DMS153 (cell line): Measurements from ENCODE around the gene A2M.
"Not testable (repeated sequence)": the region's sequence is repeated elsewhere in the genome, so short reads cannot be mapped to it uniquely, and the experiment has no call there.

Experiments
- DNase-seq: peaks from one replicate; lab custom pipeline; 2025; lab: John Stamatoyannopoulos, UW

The A2M gene

DNA sequence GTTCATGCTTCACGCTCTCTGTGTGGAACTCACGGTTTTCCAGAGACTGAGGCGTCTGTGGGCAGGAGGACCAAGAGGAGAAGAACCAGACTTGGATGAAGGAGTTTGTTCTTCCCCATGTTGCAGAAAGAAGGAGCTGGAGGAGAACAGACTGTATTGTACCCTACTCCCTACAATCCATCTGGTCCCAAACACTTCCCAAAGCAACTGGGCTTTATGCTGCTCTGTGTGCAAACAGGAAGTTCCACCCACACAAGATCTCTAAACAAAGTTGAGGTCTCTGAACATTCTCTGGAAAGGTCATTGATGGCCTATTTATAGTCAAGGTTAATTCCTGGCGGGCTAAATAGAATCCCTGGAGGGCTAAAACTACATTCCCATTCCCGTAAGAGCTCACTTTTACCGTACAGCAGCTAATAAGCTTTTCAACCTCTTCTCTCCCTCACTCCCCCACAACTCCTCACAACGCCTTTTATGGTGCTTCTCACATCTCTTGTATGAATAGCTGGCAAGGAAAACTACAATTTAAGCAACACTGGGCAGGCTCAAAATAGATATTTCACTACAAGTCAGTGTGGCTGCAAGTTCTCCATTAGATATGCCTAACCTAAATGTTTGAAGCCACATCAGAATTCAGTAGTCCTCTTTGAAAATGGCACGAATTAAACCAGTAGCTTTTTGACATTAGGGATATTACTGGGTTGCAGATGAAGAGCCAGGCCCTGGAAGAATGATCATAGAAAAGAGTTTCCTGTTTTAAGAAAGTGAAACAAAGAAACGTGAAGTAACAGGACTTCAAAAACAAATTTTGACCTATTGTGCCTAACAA, at the start of gene A2M:
TSS of gene A2M (minus strand) at position 189 of the 829 bp plus-strand sequence. CDS start at position 119, 70 bp downstream.
- no peak for DNase-seq

- no peak for DNase-seq
Observed at GRCh38 chr12:9163392-9163791, 47.7 kb upstream of the A2M start.

GRCh38 chr12:9156119-9156518, 40.4 kb upstream of the A2M start:
- no peak for DNase-seq

- DNase-seq: no peak
Observed at GRCh38 chr12:9149372-9149771, 33.7 kb upstream of the A2M start.

GRCh38 chr12:9148926-9149325, 33.2 kb upstream of the A2M start:
- DNase-seq: no peak

DNA sequence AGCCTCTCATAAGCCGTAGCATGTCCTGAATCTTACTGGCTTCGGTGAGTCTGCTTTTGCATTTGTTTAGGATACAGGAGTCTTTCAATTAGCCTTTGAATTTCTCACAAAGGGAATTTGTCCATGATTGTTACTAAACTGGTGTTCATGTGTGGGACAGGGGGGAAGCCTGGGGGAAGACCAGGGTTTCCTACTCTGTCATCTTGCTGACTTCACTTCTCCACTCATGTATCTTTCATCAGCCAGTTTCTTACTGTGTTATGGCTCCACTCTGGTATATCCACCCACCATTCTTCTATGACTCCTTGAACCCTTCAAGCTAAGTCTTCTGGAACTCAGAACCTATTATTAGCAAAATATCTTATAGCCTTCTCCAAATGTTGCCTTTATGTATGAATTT, 31.7 kb upstream of the A2M start:
- no peak for DNase-seq

- no peak for DNase-seq
Observed at GRCh38 chr12:9144730-9145106, 29.0 kb upstream of the A2M start.

- no peak for DNase-seq
Observed at GRCh38 chr12:9143929-9144729, 28.4 kb upstream of the A2M start.

DNA sequence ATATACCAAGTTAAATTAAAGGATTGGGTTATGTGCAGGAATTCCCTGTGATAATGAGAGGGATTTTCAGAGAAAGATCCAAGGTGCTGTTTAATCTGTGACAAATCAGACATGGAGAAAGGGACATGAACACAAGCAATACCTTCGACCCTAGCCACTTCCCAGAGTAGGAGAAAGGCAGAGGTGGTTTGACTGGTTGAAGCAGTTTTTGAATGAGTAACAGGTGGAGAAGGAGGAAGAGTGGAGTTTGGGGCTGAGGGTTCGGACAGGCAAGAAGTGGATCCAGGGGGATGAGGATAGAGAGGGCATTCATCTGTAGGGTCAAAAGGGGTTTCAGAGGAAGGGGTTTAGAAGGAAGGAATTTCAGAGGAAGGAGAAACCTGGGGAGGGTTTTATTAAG, 27.4 kb upstream of the A2M start:
- no peak for DNase-seq

GRCh38 chr12:9139588-9140290, 24.0 kb upstream of the A2M start:
- not testable (repeated sequence) for DNase-seq

DNA sequence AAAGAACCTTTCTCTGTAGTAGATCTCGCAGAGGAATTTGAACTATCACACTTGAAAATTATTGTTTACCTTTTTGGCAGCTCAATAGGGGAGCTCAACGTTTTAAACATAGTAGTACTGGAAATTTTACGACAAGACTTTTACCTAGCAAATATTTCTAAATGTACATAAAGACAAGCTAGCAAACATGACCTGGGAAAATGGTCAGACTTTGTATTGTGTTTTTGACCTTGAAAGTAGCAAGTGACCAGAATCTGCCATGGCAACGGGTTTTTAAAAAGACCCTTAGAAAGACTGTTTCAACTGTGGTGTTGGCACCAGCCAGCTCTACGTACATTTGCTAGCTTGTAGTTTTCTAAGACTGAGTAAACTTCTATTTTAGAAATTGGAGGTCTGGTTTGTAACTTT, 20.2 kb upstream of the A2M start:
- no peak for DNase-seq

DNA sequence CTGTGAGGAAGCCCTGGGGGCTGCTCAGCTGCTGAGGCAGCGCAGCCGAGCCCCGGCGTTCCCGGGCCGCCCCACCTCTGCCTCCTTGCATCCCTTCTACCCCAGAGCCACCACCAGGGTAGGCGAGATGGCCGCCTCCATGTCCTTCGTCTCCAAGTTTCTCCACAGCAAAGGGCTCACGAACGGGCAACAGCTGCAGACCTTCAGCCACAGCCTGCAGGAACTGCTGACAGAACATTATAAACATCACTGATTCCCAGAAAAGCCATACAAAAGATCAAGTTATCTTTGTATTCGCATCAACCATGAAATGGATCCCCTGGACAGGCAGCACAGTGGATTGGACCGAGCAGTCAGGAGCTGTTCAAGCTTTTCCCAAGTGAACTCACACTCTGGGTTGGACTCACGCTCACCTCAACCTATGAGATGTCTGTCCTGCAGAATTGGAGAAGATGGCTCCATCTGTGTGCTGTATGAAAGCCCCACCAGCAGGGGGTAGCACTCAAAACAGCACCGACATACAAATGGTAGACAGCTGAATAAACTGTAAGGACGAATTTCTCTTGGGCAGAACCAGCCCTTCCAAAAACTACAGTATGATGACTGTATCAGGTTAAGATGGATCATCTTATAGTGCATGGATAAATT, 19.4 kb upstream of the A2M start:
- no peak for DNase-seq

DNA sequence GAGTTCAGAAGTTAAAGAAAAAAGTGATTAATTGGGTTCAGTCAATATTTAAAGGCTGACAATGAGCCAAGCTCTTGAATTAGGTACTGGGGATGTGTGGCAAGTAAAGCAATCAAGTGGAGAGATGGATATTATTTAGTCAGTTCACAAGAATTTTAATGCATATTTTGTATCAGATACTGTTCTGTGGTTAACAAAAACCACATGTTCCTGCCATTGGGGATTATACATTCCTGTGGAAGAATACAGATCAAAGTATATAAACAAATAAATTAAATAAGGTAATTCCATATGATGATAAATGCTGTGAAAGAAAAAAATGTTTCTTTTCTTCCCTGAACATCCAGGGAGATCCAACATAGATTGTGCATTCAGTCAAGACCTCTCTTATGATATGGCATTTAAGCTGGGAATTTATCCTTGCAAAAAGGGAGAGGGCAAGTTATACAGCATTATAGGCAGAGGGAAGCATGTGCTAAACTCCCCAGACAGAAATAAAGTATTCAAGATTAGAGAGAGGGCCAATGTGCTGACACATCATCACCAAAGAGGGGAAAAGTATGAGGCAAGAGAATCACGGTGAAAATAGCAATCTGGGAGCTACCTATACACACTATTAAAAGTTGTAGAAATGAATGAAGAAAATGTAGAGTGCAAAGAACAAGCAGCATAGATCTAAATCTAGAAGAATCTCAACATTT, 17.6 kb upstream of the A2M start:
- DNase-seq: no peak

GRCh38 chr12:9132008-9132535, 16.4 kb upstream of the A2M start:
- DNase-seq: no peak

- DNase-seq: no peak
Observed at GRCh38 chr12:9130244-9130643, 14.5 kb upstream of the A2M start.

DNA sequence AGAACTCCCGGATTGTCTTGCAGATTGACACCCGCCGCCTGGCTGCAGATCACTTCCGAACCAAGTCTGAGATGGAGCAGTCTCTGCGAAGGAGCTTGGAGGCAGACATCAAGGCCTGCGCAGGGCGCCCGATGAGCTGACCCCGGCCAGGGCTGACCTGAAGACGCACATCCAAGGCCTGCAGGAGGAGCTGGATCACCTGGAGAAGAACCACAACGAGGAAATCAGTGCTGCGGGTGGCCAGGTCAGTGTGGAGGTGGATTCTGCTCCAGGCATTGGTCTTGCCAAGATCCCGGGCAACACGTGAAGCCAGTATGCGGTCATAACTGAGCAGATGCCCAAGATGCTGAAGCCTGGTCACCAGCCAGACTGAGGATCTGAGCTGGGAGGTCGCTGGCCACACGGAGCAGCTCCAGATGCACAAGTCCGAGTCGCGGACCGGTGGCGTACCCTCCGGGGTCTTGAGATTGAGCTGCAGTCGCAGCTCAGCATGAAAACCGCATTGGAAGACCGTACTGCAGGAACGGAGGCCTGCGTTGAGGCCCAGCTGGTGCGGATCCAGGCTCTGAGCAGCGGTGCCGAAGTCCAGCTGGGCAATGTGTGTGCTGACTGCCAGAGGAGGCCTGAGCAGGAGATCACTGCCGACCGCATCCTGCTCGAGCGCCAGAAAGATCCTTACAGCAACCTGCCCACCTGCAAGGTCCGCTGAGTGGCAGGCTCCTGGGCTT, 12.4 kb upstream of the A2M start:
- DNase-seq: no peak

- DNase-seq: no peak
Observed at GRCh38 chr12:9127484-9127883, 11.8 kb upstream of the A2M start.

GRCh38 chr12:9124383-9125031, 8.8 kb upstream of the A2M start:
- DNase-seq: no peak

GRCh38 chr12:9123781-9124382, 8.2 kb upstream of the A2M start:
- no peak for DNase-seq
